ENCODE measurements around the gene YPEL1.

The YPEL1 gene

DNA sequence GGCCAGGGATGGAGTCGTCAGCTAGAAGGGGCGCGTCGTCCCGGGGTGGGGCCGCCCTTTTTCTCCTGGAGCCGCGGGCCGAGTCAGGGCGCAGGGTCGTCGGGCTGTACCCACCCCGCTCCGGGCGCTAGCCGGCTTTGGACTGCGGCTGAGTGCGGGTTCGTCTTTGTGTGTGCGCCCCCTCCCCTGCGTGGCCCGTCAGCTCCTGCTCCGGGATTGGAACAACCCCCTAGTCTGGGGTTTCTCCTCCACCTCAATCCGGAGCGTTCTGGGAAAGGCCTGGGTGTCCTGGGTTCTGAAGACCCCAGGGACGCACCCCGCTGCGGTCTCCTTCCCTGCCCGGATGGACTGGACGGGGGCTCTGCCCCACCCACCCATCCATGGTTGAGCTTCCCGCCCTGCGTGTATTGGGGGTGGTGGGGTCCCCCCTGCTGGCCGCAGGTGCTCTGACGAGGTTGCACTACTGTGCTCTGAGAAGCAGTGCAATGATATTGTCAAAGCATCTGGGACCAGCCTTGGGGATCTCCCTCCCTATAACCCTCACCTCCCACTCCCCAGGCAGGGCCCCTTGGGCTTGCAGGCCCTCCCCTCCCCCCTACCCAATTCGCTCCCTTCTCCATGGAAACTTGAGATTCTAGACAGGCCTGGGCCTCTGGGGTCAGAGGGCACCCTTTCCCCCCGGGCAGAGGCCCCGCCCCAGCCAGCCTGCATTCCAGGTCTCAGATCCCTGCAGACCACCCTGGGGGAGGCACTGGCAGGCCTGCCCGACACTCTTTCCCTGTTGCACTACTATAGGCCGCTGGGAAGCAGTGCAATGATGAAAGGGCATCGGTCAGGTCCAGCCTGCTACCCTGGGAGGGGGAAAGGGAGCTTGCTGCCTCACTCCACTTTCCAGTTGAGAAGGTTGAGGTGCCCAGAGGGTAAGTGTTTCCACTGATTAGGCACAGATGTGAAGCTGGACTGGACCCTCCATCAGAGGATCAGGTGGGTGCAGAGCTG lies 82.7 kb downstream of the YPEL1 start:
- no peak for DNase-seq (ENCODE audit: low read depth in 2 of 2)
- peak overlapping the region; percentile 81 for H3K4me3 ChIP-seq (replicated peaks in 1 of 2; ENCODE audit: low read depth in 2 of 2, low read length in 2 of 2)
- TF ChIP-seq, protein P1, sequence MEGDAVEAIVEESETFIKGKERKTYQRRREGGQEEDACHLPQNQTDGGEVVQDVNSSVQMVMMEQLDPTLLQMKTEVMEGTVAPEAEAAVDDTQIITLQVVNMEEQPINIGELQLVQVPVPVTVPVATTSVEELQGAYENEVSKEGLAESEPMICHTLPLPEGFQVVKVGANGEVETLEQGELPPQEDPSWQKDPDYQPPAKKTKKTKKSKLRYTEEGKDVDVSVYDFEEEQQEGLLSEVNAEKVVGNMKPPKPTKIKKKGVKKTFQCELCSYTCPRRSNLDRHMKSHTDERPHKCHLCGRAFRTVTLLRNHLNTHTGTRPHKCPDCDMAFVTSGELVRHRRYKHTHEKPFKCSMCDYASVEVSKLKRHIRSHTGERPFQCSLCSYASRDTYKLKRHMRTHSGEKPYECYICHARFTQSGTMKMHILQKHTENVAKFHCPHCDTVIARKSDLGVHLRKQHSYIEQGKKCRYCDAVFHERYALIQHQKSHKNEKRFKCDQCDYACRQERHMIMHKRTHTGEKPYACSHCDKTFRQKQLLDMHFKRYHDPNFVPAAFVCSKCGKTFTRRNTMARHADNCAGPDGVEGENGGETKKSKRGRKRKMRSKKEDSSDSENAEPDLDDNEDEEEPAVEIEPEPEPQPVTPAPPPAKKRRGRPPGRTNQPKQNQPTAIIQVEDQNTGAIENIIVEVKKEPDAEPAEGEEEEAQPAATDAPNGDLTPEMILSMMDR (IDR thresholded peaks at IDR 0.05; ENCODE audit: low read depth, low read length): no peak

DNA sequence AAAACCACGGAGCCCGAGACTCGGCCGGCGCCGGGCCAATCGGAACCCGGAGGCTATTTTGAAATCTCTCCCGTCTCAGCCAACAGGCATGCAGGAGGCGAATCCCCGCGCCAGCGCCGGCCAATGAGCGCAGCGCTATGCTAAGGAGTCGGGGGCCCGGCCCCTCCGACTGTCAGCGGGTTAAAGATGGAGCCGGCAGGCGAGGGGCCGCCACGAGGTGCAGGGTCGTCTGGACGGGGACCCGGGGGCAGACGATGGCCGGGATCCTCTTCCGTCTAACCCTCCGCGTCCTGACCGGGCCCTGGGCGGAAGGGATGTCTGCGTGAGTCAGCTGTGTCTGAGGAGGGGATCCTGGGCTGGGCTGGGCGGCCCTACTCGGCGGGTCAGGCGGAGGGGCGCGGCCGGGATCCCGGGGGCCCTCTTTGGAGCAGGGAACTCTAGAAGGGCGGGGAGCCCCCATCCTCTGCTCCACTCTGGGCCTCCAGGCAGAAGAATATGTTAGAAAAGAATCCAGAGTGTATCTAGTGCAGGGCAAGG lies 83.5 kb downstream of the YPEL1 start:
- H3K4me3 ChIP-seq (replicated peaks in 1 of 2; ENCODE audit: low read depth in 2 of 2, low read length in 2 of 2): peak overlapping the region; percentile 81
- TF ChIP-seq, protein P1 (IDR thresholded peaks at IDR 0.05; ENCODE audit: low read depth, low read length): no peak
- DNase-seq (ENCODE audit: low read depth in 2 of 2): peak; percentile 85 to 87

DNA sequence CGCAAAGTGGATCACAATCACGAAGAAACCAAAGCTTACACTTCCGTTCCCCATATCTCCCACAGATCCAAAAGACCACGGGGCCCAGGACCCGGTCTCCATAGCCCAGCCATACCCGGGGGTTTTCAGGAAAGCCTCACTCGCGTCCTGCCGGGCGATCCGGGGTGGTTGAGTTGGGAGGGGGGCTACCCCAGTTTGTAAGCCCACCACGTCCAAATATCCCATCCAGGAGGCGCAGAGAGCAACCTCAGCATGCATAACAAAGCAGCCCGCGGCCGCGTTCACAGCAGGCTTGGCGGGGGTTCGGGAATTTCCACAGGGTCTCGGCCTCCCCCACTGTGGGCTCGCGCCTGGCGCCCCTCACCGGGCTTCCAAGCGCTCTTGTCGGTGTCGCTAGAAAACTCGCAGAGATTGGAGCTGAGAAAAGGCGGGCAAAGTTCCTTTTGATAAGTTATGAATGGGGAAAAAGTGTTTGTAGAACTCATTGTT lies 84.0 kb downstream of the YPEL1 start:
- TF ChIP-seq, protein P1 (IDR thresholded peaks at IDR 0.05; ENCODE audit: low read depth, low read length): no peak
- H3K4me3 ChIP-seq (replicated peaks in 1 of 2; ENCODE audit: low read depth in 2 of 2, low read length in 2 of 2): peak overlapping the region; percentile 81
- no peak for DNase-seq (ENCODE audit: low read depth in 2 of 2)

DNA sequence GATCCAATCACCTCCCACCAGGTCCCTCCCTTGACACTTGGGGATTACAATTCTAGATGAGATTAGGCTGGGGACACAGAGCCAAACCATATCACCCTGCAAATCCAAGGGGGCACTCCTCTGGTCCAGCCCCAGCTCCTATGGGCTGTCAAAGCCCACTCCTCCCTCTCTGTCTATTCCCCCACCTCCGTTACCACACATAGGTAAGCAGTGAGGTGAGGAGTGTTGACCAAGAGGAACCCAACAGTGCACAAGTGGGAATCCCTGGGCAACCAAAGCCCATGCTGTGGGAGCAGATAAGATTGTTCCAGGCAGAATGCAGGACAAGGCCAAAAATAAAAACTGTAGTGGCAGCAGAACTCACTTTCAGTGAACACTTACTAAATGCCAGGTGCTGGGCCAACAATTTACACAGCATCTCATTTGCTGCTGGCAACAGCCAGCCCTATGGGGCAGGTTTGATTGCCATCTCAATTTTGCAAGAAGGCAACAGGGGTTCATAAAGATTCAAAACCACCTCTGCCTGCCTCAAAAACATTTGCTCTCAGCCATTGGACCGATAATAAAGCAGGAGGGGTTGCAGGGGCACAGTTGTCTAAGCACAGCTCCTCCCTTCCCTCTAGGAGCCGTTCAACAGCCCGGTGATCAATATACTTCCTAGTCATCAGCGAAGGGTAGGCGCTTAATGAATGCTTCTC lies 84.6 kb downstream of the YPEL1 start:
- H3K4me3 ChIP-seq (replicated peaks in 1 of 2; ENCODE audit: low read depth in 2 of 2, low read length in 2 of 2): peak overlapping the region in 1 of 2 donors; percentile 81
- DNase-seq (ENCODE audit: low read depth in 2 of 2): no peak
- TF ChIP-seq, protein P1 (IDR thresholded peaks at IDR 0.05; ENCODE audit: low read depth, low read length): no peak

DNA sequence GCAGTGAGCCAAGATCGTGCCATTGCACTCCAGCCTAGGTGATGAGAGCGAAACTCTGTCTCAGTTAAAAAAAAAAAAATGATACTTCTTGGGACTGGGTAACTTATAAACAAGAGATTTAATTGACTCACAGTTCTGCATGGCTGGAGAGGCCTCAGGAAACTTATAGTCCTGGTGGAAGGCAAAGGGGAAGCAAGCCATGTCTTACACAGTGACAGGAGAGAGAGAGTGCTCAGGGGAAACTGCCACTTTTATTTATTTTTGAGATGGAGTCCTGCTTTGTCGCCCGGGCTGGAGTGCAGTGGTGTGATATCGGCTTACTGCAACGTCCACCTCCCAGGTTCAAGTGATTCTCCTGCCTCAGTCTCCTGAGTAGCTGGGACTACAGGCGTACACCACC lies 85.3 kb downstream of the YPEL1 start:
- no peak overlapping the region for H3K4me3 ChIP-seq (replicated peaks in 1 of 2; ENCODE audit: low read depth in 2 of 2, low read length in 2 of 2)
- no peak for DNase-seq (ENCODE audit: low read depth in 2 of 2)
- TF ChIP-seq, protein P1 (IDR thresholded peaks at IDR 0.05; ENCODE audit: low read depth, low read length): no peak
